ENCODE measurements around the gene FAM187B.

Gene FAM187B

DNA sequence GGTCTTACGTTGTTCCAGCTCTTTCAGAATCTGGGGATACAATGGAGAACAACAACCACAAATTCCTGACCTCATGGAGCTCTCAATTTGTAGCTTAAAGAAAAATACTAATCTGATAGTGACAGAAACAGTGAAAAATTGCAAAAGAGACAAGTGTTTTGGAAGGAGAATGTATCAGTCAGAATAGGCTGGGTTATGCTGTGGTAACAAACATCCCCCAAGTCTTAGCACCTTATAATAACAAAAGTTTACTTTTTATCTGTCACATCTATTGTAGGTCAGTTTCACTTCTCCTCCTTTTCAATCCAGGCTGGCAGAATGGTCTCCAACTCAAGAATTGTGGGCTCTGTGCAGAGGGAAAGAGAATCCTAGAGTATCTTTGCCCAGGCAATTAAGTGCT lies 9.5 kb downstream of the FAM187B start:
- no peak for ATAC-seq
- TF ChIP-seq BACH2 (CRISPR knock-in tag; IDR thresholded peaks at IDR 0.05; ENCODE audit: borderline replicate concordance) (no peak), ZFP3 (CRISPR knock-in tag; IDR thresholded peaks at IDR 0.05) (no peak), ISL1 (CRISPR knock-in tag; IDR thresholded peaks at IDR 0.05) (no peak), TCF4 (CRISPR knock-in tag; IDR thresholded peaks at IDR 0.05; ENCODE audit: borderline replicate concordance) (no peak), ZFP30 (CRISPR knock-in tag; IDR thresholded peaks at IDR 0.05) (no peak), OSR1 (CRISPR knock-in tag; IDR thresholded peaks at IDR 0.05) (no peak), ZNF8 (CRISPR knock-in tag; IDR thresholded peaks at IDR 0.05) (no peak), ZNF565 (CRISPR knock-in tag; conservative IDR thresholded peaks at IDR 0.05; ENCODE audit: low read depth) (no peak), TOX (CRISPR knock-in tag; IDR thresholded peaks at IDR 0.05; ENCODE audit: borderline replicate concordance) (no peak), SNAI2 (CRISPR knock-in tag; IDR thresholded peaks at IDR 0.05) (no peak), PPARA (CRISPR knock-in tag; IDR thresholded peaks at IDR 0.05; ENCODE audit: borderline replicate concordance) (no peak), ESRRG (CRISPR knock-in tag; IDR thresholded peaks at IDR 0.05) (no peak)
- TF ChIP-seq, protein P1, sequence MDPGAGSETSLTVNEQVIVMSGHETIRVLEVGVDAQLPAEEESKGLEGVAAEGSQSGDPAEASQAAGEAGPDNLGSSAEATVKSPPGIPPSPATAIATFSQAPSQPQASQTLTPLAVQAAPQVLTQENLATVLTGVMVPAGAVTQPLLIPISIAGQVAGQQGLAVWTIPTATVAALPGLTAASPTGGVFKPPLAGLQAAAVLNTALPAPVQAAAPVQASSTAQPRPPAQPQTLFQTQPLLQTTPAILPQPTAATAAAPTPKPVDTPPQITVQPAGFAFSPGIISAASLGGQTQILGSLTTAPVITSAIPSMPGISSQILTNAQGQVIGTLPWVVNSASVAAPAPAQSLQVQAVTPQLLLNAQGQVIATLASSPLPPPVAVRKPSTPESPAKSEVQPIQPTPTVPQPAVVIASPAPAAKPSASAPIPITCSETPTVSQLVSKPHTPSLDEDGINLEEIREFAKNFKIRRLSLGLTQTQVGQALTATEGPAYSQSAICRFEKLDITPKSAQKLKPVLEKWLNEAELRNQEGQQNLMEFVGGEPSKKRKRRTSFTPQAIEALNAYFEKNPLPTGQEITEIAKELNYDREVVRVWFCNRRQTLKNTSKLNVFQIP (CRISPR knock-in tag; IDR thresholded peaks at IDR 0.05; ENCODE audit: borderline replicate concordance, low read depth), result no peak
- TF ChIP-seq, protein P2, sequence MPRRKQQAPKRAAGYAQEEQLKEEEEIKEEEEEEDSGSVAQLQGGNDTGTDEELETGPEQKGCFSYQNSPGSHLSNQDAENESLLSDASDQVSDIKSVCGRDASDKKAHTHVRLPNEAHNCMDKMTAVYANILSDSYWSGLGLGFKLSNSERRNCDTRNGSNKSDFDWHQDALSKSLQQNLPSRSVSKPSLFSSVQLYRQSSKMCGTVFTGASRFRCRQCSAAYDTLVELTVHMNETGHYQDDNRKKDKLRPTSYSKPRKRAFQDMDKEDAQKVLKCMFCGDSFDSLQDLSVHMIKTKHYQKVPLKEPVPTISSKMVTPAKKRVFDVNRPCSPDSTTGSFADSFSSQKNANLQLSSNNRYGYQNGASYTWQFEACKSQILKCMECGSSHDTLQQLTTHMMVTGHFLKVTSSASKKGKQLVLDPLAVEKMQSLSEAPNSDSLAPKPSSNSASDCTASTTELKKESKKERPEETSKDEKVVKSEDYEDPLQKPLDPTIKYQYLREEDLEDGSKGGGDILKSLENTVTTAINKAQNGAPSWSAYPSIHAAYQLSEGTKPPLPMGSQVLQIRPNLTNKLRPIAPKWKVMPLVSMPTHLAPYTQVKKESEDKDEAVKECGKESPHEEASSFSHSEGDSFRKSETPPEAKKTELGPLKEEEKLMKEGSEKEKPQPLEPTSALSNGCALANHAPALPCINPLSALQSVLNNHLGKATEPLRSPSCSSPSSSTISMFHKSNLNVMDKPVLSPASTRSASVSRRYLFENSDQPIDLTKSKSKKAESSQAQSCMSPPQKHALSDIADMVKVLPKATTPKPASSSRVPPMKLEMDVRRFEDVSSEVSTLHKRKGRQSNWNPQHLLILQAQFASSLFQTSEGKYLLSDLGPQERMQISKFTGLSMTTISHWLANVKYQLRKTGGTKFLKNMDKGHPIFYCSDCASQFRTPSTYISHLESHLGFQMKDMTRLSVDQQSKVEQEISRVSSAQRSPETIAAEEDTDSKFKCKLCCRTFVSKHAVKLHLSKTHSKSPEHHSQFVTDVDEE (CRISPR knock-in tag; IDR thresholded peaks at IDR 0.05), result no peak
- TF ChIP-seq, protein P3, sequence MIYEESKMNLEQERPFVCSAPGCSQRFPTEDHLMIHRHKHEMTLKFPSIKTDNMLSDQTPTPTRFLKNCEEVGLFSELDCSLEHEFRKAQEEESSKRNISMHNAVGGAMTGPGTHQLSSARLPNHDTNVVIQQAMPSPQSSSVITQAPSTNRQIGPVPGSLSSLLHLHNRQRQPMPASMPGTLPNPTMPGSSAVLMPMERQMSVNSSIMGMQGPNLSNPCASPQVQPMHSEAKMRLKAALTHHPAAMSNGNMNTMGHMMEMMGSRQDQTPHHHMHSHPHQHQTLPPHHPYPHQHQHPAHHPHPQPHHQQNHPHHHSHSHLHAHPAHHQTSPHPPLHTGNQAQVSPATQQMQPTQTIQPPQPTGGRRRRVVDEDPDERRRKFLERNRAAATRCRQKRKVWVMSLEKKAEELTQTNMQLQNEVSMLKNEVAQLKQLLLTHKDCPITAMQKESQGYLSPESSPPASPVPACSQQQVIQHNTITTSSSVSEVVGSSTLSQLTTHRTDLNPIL (CRISPR knock-in tag; IDR thresholded peaks at IDR 0.05; ENCODE audit: low read depth), result no peak
- TF ChIP-seq, protein P4, sequence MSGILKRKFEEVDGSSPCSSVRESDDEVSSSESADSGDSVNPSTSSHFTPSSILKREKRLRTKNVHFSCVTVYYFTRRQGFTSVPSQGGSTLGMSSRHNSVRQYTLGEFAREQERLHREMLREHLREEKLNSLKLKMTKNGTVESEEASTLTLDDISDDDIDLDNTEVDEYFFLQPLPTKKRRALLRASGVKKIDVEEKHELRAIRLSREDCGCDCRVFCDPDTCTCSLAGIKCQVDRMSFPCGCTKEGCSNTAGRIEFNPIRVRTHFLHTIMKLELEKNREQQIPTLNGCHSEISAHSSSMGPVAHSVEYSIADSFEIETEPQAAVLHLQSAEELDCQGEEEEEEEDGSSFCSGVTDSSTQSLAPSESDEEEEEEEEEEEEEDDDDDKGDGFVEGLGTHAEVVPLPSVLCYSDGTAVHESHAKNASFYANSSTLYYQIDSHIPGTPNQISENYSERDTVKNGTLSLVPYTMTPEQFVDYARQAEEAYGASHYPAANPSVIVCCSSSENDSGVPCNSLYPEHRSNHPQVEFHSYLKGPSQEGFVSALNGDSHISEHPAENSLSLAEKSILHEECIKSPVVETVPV (CRISPR knock-in tag; IDR thresholded peaks at IDR 0.05), result no peak
- TF ChIP-seq, protein P5, sequence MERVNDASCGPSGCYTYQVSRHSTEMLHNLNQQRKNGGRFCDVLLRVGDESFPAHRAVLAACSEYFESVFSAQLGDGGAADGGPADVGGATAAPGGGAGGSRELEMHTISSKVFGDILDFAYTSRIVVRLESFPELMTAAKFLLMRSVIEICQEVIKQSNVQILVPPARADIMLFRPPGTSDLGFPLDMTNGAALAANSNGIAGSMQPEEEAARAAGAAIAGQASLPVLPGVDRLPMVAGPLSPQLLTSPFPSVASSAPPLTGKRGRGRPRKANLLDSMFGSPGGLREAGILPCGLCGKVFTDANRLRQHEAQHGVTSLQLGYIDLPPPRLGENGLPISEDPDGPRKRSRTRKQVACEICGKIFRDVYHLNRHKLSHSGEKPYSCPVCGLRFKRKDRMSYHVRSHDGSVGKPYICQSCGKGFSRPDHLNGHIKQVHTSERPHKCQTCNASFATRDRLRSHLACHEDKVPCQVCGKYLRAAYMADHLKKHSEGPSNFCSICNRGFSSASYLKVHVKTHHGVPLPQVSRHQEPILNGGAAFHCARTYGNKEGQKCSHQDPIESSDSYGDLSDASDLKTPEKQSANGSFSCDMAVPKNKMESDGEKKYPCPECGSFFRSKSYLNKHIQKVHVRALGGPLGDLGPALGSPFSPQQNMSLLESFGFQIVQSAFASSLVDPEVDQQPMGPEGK (CRISPR knock-in tag; IDR thresholded peaks at IDR 0.05; ENCODE audit: borderline replicate concordance), result no peak

DNA sequence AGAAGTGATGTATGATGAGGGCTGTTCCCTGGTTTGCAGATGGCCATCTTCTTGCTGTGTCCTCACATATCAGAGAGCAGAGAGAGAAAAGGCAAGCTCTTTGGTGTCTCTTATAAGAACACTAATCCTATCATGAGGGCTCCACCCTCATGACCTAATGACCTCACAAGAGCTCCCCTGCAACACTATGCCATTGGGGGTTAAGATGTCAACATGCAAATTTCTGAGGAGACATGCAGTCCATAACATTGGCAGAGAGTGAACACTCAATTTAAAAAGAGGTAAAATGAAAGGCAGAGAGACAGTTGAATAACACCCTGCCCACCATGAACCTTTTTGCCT lies 10.9 kb downstream of the FAM187B start:
- no peak for TF ChIP-seq OSR1 (CRISPR knock-in tag; IDR thresholded peaks at IDR 0.05)
- TF ChIP-seq ZNF8 (CRISPR knock-in tag; IDR thresholded peaks at IDR 0.05), result no peak
- no peak for TF ChIP-seq ZNF70 (CRISPR knock-in tag; IDR thresholded peaks at IDR 0.05)
- TF ChIP-seq, protein P3 (CRISPR knock-in tag; IDR thresholded peaks at IDR 0.05; ENCODE audit: low read depth), result no peak
- TF ChIP-seq ZFP30 (CRISPR knock-in tag; IDR thresholded peaks at IDR 0.05), result no peak
- TF ChIP-seq ISL1 (CRISPR knock-in tag; IDR thresholded peaks at IDR 0.05), result no peak
- TF ChIP-seq, protein P1 (CRISPR knock-in tag; IDR thresholded peaks at IDR 0.05; ENCODE audit: borderline replicate concordance, low read depth), result no peak
- no peak for TF ChIP-seq TOX (CRISPR knock-in tag; IDR thresholded peaks at IDR 0.05; ENCODE audit: borderline replicate concordance)
- ATAC-seq, result no peak

All from SK-N-SH treated with all-trans-retinoic acid at 6 μM for 48 hours (cell line).